Mesenchymal stem cell (in vitro differentiated cells and primary cell): ENCODE measurements around the gene MED29.

ENCODE experiments used
- DNase-seq: peaks from one replicate; pipeline ENCODE4 v3.0.0-alpha.2; 2013
- H2AFZ ChIP-seq: one replicate; pipeline ENCODE4 v1.6.1; 2013; ENCODE audit warnings: low read depth, mild to moderate bottlenecking, control low read depth, inconsistent platforms, low read length, moderate library complexity
- H2AK5ac ChIP-seq: 2 replicates; pipeline ENCODE4 v1.6.1; 2013; ENCODE audit warnings: low read length, moderate library complexity, mild to moderate bottlenecking, inconsistent platforms; ENCODE audit not compliant: severe bottlenecking
- H2BK120ac ChIP-seq: one replicate; pipeline ENCODE4 v1.6.1; 2013; ENCODE audit warnings: low read depth, mild to moderate bottlenecking, inconsistent platforms, low read length, moderate library complexity
- H2BK12ac ChIP-seq, 2 experiments: one replicate each; pipeline ENCODE4 v1.6.1; 2013; ENCODE audit warnings: inconsistent platforms in 2 of 2, low read length in 2 of 2, mild to moderate bottlenecking in 2 of 2, moderate library complexity in 2 of 2, control low read depth in 1 of 2
- H2BK15ac ChIP-seq: one replicate; pipeline ENCODE4 v1.6.1; 2013; ENCODE audit warnings: mild to moderate bottlenecking, low read depth, inconsistent platforms; ENCODE audit not compliant: poor library complexity, severe bottlenecking
- H2BK5ac ChIP-seq: 2 replicates; pipeline ENCODE4 v1.6.1; 2013; ENCODE audit warnings: low read depth, mild to moderate bottlenecking, low read length, control low read depth, inconsistent platforms; ENCODE audit not compliant: poor library complexity, severe bottlenecking
- H3K14ac ChIP-seq, 2 experiments: one replicate each; pipeline ENCODE4 v1.6.1; 2013; ENCODE audit warnings: inconsistent platforms in 2 of 2, low read length in 2 of 2, control low read depth in 1 of 2, mild to moderate bottlenecking in 1 of 2, moderate library complexity in 1 of 2
- H3K18ac ChIP-seq, 2 experiments: one replicate each; pipeline ENCODE4 v1.6.1; 2013; ENCODE audit warnings: inconsistent platforms in 2 of 2, low read length in 2 of 2, control low read depth in 1 of 2, low read depth in 1 of 2, mild to moderate bottlenecking in 1 of 2
- H3K23ac ChIP-seq, 2 experiments: one replicate each; pipeline ENCODE4 v1.6.1; 2013; ENCODE audit warnings: inconsistent platforms in 2 of 2, low read length in 2 of 2, mild to moderate bottlenecking in 2 of 2, moderate library complexity in 2 of 2, control low read depth in 1 of 2
- H3K27ac ChIP-seq: 2 replicates; pipeline ENCODE4 v1.5.1; 2013; ENCODE audit warnings: mild to moderate bottlenecking, moderate library complexity, low read length, control low read depth, inconsistent platforms; ENCODE audit not compliant: poor library complexity, severe bottlenecking
- H3K27me3 ChIP-seq, 2 experiments: 2 replicates each; pipeline versions ENCODE4 v1.6.1 to v1.7.0; 2013; ENCODE audit warnings: low read length in 2 of 2, mild to moderate bottlenecking in 2 of 2, moderate library complexity in 2 of 2, control low read depth in 1 of 2, inconsistent platforms in 1 of 2; ENCODE audit not compliant: control insufficient read depth in 1 of 2, insufficient read depth in 1 of 2
- H3K36me3 ChIP-seq, 2 experiments: 2 replicates each; pipeline versions ENCODE4 v1.6.1 to v1.7.0; 2013; ENCODE audit warnings: low read length in 2 of 2, control low read depth in 1 of 2, inconsistent platforms in 1 of 2, low read depth in 1 of 2, mild to moderate bottlenecking in 1 of 2; ENCODE audit not compliant: insufficient read depth in 2 of 2, control insufficient read depth in 1 of 2
- H3K4ac ChIP-seq, 2 experiments: one replicate each; pipeline ENCODE4 v1.6.1; 2013; ENCODE audit warnings: inconsistent platforms in 2 of 2, low read length in 2 of 2, mild to moderate bottlenecking in 2 of 2, moderate library complexity in 2 of 2, control low read depth in 1 of 2, low read depth in 1 of 2
- H3K4me1 ChIP-seq: 2 replicates; pipeline ENCODE4 v1.6.1; 2013; ENCODE audit warnings: low read depth, low read length, control low read depth; ENCODE audit not compliant: control insufficient read depth, insufficient read depth
- H3K4me2 ChIP-seq: 2 replicates; pipeline ENCODE4 v1.6.1; 2013; ENCODE audit warnings: low read length, mild to moderate bottlenecking, inconsistent platforms; ENCODE audit not compliant: poor library complexity, severe bottlenecking
- H3K4me3 ChIP-seq, 2 experiments: 2 replicates each; pipeline versions ENCODE4 v1.5.1 to v1.7.0; 2013; ENCODE audit warnings: low read length in 2 of 2, mild to moderate bottlenecking in 2 of 2, control low read depth in 1 of 2, low read depth in 1 of 2; ENCODE audit not compliant: insufficient read depth in 1 of 2
- H3K79me1 ChIP-seq: replicated peaks from 2 replicates; pipeline ENCODE4 v1.6.1; 2013; ENCODE audit warnings: mild to moderate bottlenecking, control low read depth, low read length, inconsistent platforms; ENCODE audit not compliant: poor library complexity, severe bottlenecking
- H3K9ac ChIP-seq: 2 replicates; pipeline ENCODE4 v1.7.0; 2013; ENCODE audit warnings: mild to moderate bottlenecking, low read length, moderate library complexity
- H3K9me3 ChIP-seq: 2 replicates; pipeline ENCODE4 v1.7.0; 2013; ENCODE audit warnings: mild to moderate bottlenecking, low read length; ENCODE audit not compliant: control insufficient read depth
- H4K8ac ChIP-seq: one replicate; pipeline ENCODE4 v1.6.1; 2013; ENCODE audit warnings: inconsistent platforms, mild to moderate bottlenecking, low read length, moderate library complexity
- H4K91ac ChIP-seq: one replicate; pipeline ENCODE4 v1.6.1; 2013; ENCODE audit warnings: mild to moderate bottlenecking, low read length, inconsistent platforms
- WGBS: methylation state at CpG from one replicate; pipeline ENCODE4 v1.1.7; 2013; ENCODE audit warnings: mixed read lengths; 5-methylcytosine and 5-hydroxymethylcytosine counted together

The MED29 gene

GRCh38 chr19:39382991-39383828, 8.0 kb upstream of the MED29 start:
- Histone ChIP-seq H4K8ac (no peak overlapping the region), H3K9ac (no peak overlapping the region), H4K91ac (no peak overlapping the region), H2BK12ac (no peak overlapping the region), H3K36me3 (peaks cover 88 to 96% of the 10 kb centered on the region in 2 experiments), H3K23ac (no peak overlapping the region), H3K9me3 (no peaks in the 10 kb centered on the region), H3K18ac (no peak overlapping the region), H2AFZ (no peak overlapping the region), H3K4ac (no peak overlapping the region), H2BK15ac (no peak overlapping the region), H3K79me1 (peaks cover 7% of the 10 kb centered on the region), H3K4me1 (peaks cover 5% of the 10 kb centered on the region), H3K4me3 (no peak overlapping the region), H2BK120ac (no peak overlapping the region), H3K27me3 (no peaks in the 10 kb centered on the region), H3K27ac (no peak overlapping the region), H2AK5ac (no peak overlapping the region), H2BK5ac (no peak overlapping the region), H3K4me2 (no peak overlapping the region), H3K14ac (no peak overlapping the region)
- WGBS = 92% methylated on average over 18 of the region's 18 CpGs
- no peak for DNase-seq

GRCh38 chr19:39384839-39385568, 6.2 kb upstream of the MED29 start:
- H3K14ac ChIP-seq = no peak overlapping the region
- H3K4me3 ChIP-seq = no peak overlapping the region
- no peaks in the 10 kb centered on the region for H3K9me3 ChIP-seq
- no peak overlapping the region for H3K9ac ChIP-seq
- WGBS = 84% methylated on average over 7 of the region's 9 CpGs
- no peak overlapping the region for H3K4me2 ChIP-seq
- H3K18ac ChIP-seq = no peak overlapping the region
- peaks cover 14% of the 10 kb centered on the region for H3K79me1 ChIP-seq
- no peak overlapping the region for H2AFZ ChIP-seq
- peaks cover 84 to 95% of the 10 kb centered on the region in 2 experiments for H3K36me3 ChIP-seq
- H2BK15ac ChIP-seq = peak overlapping the region; percentile 37
- no peak overlapping the region for H2BK12ac ChIP-seq
- H2BK120ac ChIP-seq = no peak overlapping the region
- peak overlapping the region; percentile 55 for H4K8ac ChIP-seq
- no peak overlapping the region for H4K91ac ChIP-seq
- no peak overlapping the region for H3K4ac ChIP-seq
- no peaks in the 10 kb centered on the region for H3K27me3 ChIP-seq
- H3K4me1 ChIP-seq = peaks cover 13% of the 10 kb centered on the region
- no peak overlapping the region for H3K27ac ChIP-seq
- H3K23ac ChIP-seq = no peak overlapping the region
- H2AK5ac ChIP-seq = no peak overlapping the region
- no peak overlapping the region for H2BK5ac ChIP-seq
- no peak for DNase-seq

GRCh38 chr19:39385629-39386411, 5.4 kb upstream of the MED29 start:
- Histone ChIP-seq H2AK5ac (no peak overlapping the region), H4K8ac (no peak overlapping the region), H3K4me1 (peaks cover 15% of the 10 kb centered on the region), H3K9me3 (no peaks in the 10 kb centered on the region), H3K23ac (no peak overlapping the region), H2BK15ac (no peak overlapping the region), H2BK5ac (no peak overlapping the region), H2AFZ (no peak overlapping the region), H2BK12ac (no peak overlapping the region), H3K4me2 (no peak overlapping the region), H3K36me3 (peaks cover 76 to 87% of the 10 kb centered on the region in 2 experiments), H4K91ac (no peak overlapping the region), H3K27ac (no peak overlapping the region), H3K79me1 (peaks cover 16% of the 10 kb centered on the region), H3K9ac (no peak overlapping the region), H2BK120ac (no peak overlapping the region), H3K27me3 (no peaks in the 10 kb centered on the region), H3K18ac (no peak overlapping the region), H3K14ac (no peak overlapping the region), H3K4me3 (no peak overlapping the region), H3K4ac (no peak overlapping the region)
- DNase-seq = no peak
- 95% methylated on average over 20 of the region's 20 CpGs for WGBS

- H2AFZ ChIP-seq = no peak overlapping the region
- H3K9me3 ChIP-seq = no peaks in the 10 kb centered on the region
- H3K4me2 ChIP-seq = no peak overlapping the region
- no peak overlapping the region for H2AK5ac ChIP-seq
- no peaks in the 10 kb centered on the region for H3K27me3 ChIP-seq
- H3K4me3 ChIP-seq = no peak overlapping the region
- no peak overlapping the region for H2BK5ac ChIP-seq
- H4K91ac ChIP-seq = no peak overlapping the region
- no peak overlapping the region for H2BK12ac ChIP-seq
- H3K18ac ChIP-seq = no peak overlapping the region
- H2BK15ac ChIP-seq = no peak overlapping the region
- H3K27ac ChIP-seq = no peak overlapping the region
- peaks cover 69 to 79% of the 10 kb centered on the region in 2 experiments for H3K36me3 ChIP-seq
- no peak overlapping the region for H3K23ac ChIP-seq
- H3K14ac ChIP-seq = no peak overlapping the region
- no peak overlapping the region for H4K8ac ChIP-seq
- H3K4me1 ChIP-seq = peaks cover 15% of the 10 kb centered on the region
- DNase-seq = no peak
- H3K79me1 ChIP-seq = peaks cover 16% of the 10 kb centered on the region
- WGBS = 100% methylated on average over 3 of the region's 7 CpGs
- H3K4ac ChIP-seq = no peak overlapping the region
- no peak overlapping the region for H2BK120ac ChIP-seq
- no peak overlapping the region for H3K9ac ChIP-seq
Measured at GRCh38 chr19:39386557-39386956, 4.6 kb upstream of the MED29 start.
